Ishikawa (cell line): ENCODE results near the gene RRM2.

Source experiments
- CEBPB ChIP-seq: IDR thresholded peaks from 2 replicates; pipeline ENCODE4 v1.6.1; 2012
- EGR1 ChIP-seq: IDR thresholded peaks from 2 replicates; pipeline ENCODE4 v1.6.1; 2012
- EP300 ChIP-seq: IDR thresholded peaks from 2 replicates; pipeline ENCODE4 v1.6.1; 2012; ENCODE audit warnings: borderline replicate concordance
- NFIC ChIP-seq: IDR thresholded peaks from 2 replicates; pipeline ENCODE4 v1.6.1; 2012
- RAD21 ChIP-seq: IDR thresholded peaks from 2 replicates; pipeline ENCODE4 v1.6.1; 2012; ENCODE audit warnings: low read depth
- REST ChIP-seq: IDR thresholded peaks from 2 replicates; pipeline ENCODE4 v1.6.1; 2012; ENCODE audit warnings: low read depth, mild to moderate bottlenecking
- TAF1 ChIP-seq: IDR thresholded peaks from 2 replicates; pipeline ENCODE4 v1.6.1; 2012; ENCODE audit warnings: low read depth, mild to moderate bottlenecking
- TCF12 ChIP-seq: IDR thresholded peaks from 2 replicates; pipeline ENCODE4 v1.6.1; 2012; ENCODE audit warnings: low read depth
- YY1 ChIP-seq: IDR thresholded peaks from 2 replicates; pipeline ENCODE4 v1.6.1; 2012; ENCODE audit warnings: low read depth
- ZBTB7A ChIP-seq: IDR thresholded peaks from 2 replicates; pipeline ENCODE4 v1.6.1; 2012; ENCODE audit warnings: low read depth
- TF ChIP-seq, protein P1 (sequence below): IDR thresholded peaks from 2 replicates; pipeline ENCODE4 v1.6.1; 2012

GRCh38 chr2:10137053-10137843 lies 14.7 kb downstream of the RRM2 start:
- TF ChIP-seq CEBPB (no peak), EGR1 (no peak), RAD21 (no peak), REST (no peak), ZBTB7A (no peak), NFIC (no peak), TCF12 (no peak), YY1 (no peak), TAF1 (no peak), EP300 (no peak)
- TF ChIP-seq, protein P1, sequence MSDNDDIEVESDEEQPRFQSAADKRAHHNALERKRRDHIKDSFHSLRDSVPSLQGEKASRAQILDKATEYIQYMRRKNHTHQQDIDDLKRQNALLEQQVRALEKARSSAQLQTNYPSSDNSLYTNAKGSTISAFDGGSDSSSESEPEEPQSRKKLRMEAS, result no peak
